ENCODE measurements around the gene PAF1.
"Not testable (repeated sequence)": the region's sequence is repeated elsewhere in the genome, so short reads cannot be mapped to it uniquely, and the experiment has no call there.

The PAF1 gene

GRCh38 chr19:39350156-39350555, 40.8 kb downstream of the PAF1 start:
- DNase-seq, result no peak

- DNase-seq, result no peak
These were observed 41.6 kb downstream of the PAF1 start for GRCh38 chr19:39349326-39349725.

- no peak for DNase-seq
These were observed 43.4 kb downstream of the PAF1 start for GRCh38 chr19:39347332-39348164.

- DNase-seq, result no peak
These were observed 45.0 kb downstream of the PAF1 start for GRCh38 chr19:39345956-39346355.

GRCh38 chr19:39342647-39343305, 48.1 kb downstream of the PAF1 start:
- peak; percentile 9 for DNase-seq

- peak; percentile 99 for DNase-seq
These were observed 48.9 kb downstream of the PAF1 start, which contains the start of gene SAMD4B for GRCh38 chr19:39341719-39342604. Gene SAMD4B (plus strand): TSS chr19:39342421. CDS start chr19:39356894, 14,473 bp downstream.

GRCh38 chr19:39341129-39341718, 49.7 kb downstream of the PAF1 start:
- DNase-seq, result peak; percentile 19

GRCh38 chr19:39340156-39340555, 50.8 kb downstream of the PAF1 start:
- not testable (repeated sequence) for DNase-seq

- no peak for DNase-seq
These were observed 51.2 kb downstream of the PAF1 start for GRCh38 chr19:39339674-39340073.

- no peak for DNase-seq
These were observed 54.4 kb downstream of the PAF1 start for GRCh38 chr19:39336483-39336882.

Measured in stimulated activated CD4-positive, alpha-beta T cell treated with anti-CD3 and anti-CD28 coated beads, Interleukin-4, amount 100 ng/mL, for 24 hours (primary cell).